K562 (cell line): ENCODE data around the gene DAO. TPM values are rescaled to one million over a fixed set of nuclear protein-coding genes. Genes with fewer than 3 reads are reported as not detected.

Source experiments
- ARID3B ChIP-seq: fragments of 250-450 bp; sonication (Bioruptor Pico); IDR thresholded peaks from 2 replicates; pipeline ENCODE4 v1.4.0; 2020; ENCODE audit warnings: borderline replicate concordance
- ATF1 ChIP-seq, 2 experiments: fragments of 450-650 bp in 1 of 2; IDR thresholded peaks; 2 replicates each; pipeline ENCODE4 v1.6.1; 2016; ENCODE audit warnings: missing compliant biosample characterization in 1 of 2, missing genetic modification characterization in 1 of 2
- C11orf30 ChIP-seq: fragments of 450-650 bp; IDR thresholded peaks from 2 replicates; pipeline ENCODE4 v1.6.1; 2016; ENCODE audit warnings: low read depth, mild to moderate bottlenecking
- CHD2 ChIP-seq: IDR thresholded peaks from 2 replicates; pipeline ENCODE4 v1.6.1; 2011; ENCODE audit warnings: low read depth, low read length
- FOXM1 ChIP-seq, 2 experiments: fragments of 450-650 bp in 1 of 2; sonication (generic) in 1 of 2; formaldehyde crosslinking in 1 of 2; IDR thresholded peaks; 2 replicates each; pipeline versions ENCODE4 v1.6.1 to v1.9.0; 2017 to 2022; ENCODE audit warnings: low read depth in 2 of 2, mild to moderate bottlenecking in 2 of 2, missing genetic modification reagents in 1 of 2, moderate library complexity in 1 of 2
- HNRNPL ChIP-seq: fragments of 200-400 bp; formaldehyde crosslinking; IDR thresholded peaks from 2 replicates; pipeline ENCODE4 v1.6.1; 2017; ENCODE audit warnings: low read depth, mild to moderate bottlenecking, low read length
- HSF4 ChIP-seq: fragments of 250-450 bp; sonication (Bioruptor Pico); IDR thresholded peaks from 2 replicates; pipeline ENCODE4 v2.1.2; 2022; ENCODE audit warnings: mild to moderate bottlenecking, moderate library complexity, borderline replicate concordance
- MTA2 ChIP-seq: fragments of 450-650 bp; IDR thresholded peaks from 2 replicates; pipeline ENCODE4 v1.6.1; 2016; ENCODE audit warnings: low read depth
- NFE2 ChIP-seq: IDR thresholded peaks from 2 replicates; pipeline ENCODE4 v1.6.1; 2014; ENCODE audit warnings: antibody characterized with exemption, low read depth
- STAT6 ChIP-seq: sonication (generic); formaldehyde crosslinking; IDR thresholded peaks from 2 replicates; pipeline ENCODE4 v1.8.1; 2023; ENCODE audit warnings: mild to moderate bottlenecking, missing genetic modification reagents
- TBL1XR1 ChIP-seq, 2 experiments: IDR thresholded peaks; 2 replicates each; pipeline ENCODE4 v1.6.1; 2012; ENCODE audit warnings: improper control_type of control experiment in 2 of 2, low read length in 2 of 2, mild to moderate bottlenecking in 1 of 2
- TCF3 ChIP-seq: sonication (generic); formaldehyde crosslinking; IDR thresholded peaks from 2 replicates; pipeline ENCODE4 v1.4.0; 2020; ENCODE audit warnings: mild to moderate bottlenecking, missing genetic modification reagents
- UBTF ChIP-seq, 2 experiments: IDR thresholded peaks; 2 replicates each; pipeline ENCODE4 v1.6.1; 2012; ENCODE audit warnings: improper control_type of control experiment in 2 of 2, low read depth in 2 of 2, low read length in 2 of 2, borderline replicate concordance in 1 of 2
- ZNF239 ChIP-seq: fragments of 250-450 bp; sonication (Bioruptor Pico); IDR thresholded peaks from 2 replicates; pipeline ENCODE4 v1.4.0; 2020; ENCODE audit warnings: mild to moderate bottlenecking
- polyA plus RNA-seq, 8 experiments: library from polyadenylated mRNA; depleted of rRNA in 4 of 8; stranded (reverse) in 5 of 8; unstranded in 3 of 8; fragments of >200 nt; fragmentation: Nextera tagmentation in 2 of 8; fragmentation: Illumina TruSeq in 1 of 8; extraction: Ambion mirVana in 2 of 8; extraction: Trizol in 1 of 8; gene quantifications; 2 replicates each; pipeline versions ENCODE4 v1.2.1 to v1.2.3, GENCODE V29; 2011 to 2014; ENCODE audit warnings: inconsistent platforms in 1 of 8, missing spikeins in 1 of 8
- total RNA-seq, 7 experiments: library from RNA; depleted of rRNA in 6 of 7; stranded (reverse); fragments of >200 nt in 6 of 7; fragmentation: Illumina TruSeq in 2 of 7; extraction: Trizol in 2 of 7; gene quantifications; 2 replicates each; pipeline versions ENCODE4 v1.2.1 to v1.2.3, GENCODE V29; 2011 to 2021; ENCODE audit warnings: low replicate concordance in 1 of 7
- TF ChIP-seq, protein P1 (sequence below): sonication (generic); formaldehyde crosslinking; IDR thresholded peaks from 2 replicates; pipeline ENCODE4 v1.5.0; 2020; ENCODE audit warnings: missing genetic modification reagents
- TF ChIP-seq, protein P2 (sequence below): IDR thresholded peaks from 2 replicates; pipeline ENCODE4 v1.6.1; 2011; ENCODE audit not compliant: insufficient read length; ENCODE audit errors: extremely low read depth
- TF ChIP-seq, protein P3 (sequence below): sonication (generic); formaldehyde crosslinking; IDR thresholded peaks from 2 replicates; pipeline ENCODE4 v1.8.1; 2022; ENCODE audit warnings: missing genetic modification reagents

DAO gene
- total and polyA plus RNA-seq, 9 of the 15 experiments (the other 6 are each of a cell fraction or from before 2014, with no cell fraction given), result not detected

- TF ChIP-seq ARID3B (CRISPR knock-in tag) (0 out of 2 replicates have a peak, but pooled peaks have one; percentile 15), ZNF239 (CRISPR knock-in tag) (no peak), MTA2 (no peak), HNRNPL (no peak), FOXM1 (IDR thresholded peaks at IDR 0.05; ENCODE audit: low read depth) (no peak), FOXM1 (CRISPR knock-in tag; IDR thresholded peaks at IDR 0.05; ENCODE audit: low read depth) (peak; percentile 77; the same call in 1 of the 2 replicates), CHD2 (no peak), TCF3 (CRISPR knock-in tag) (peak; percentile 68), STAT6 (no peak), TBL1XR1 (IDR thresholded peaks at IDR 0.05; ENCODE audit: low read length in 2 of 2) (no peak), ATF1 (CRISPR knock-in tag; IDR thresholded peaks at IDR 0.05) (no peak), ATF1 (tag; IDR thresholded peaks at IDR 0.05) (peak; percentile 25; the same call in 1 of the 2 replicates), C11orf30 (peak; percentile 31; the same call in 1 of the 2 replicates), NFE2 (peak; percentile 73), UBTF (IDR thresholded peaks at IDR 0.05; ENCODE audit: borderline replicate concordance in 1 of 2, low read depth in 2 of 2, low read length in 2 of 2) (no peak), HSF4 (CRISPR knock-in tag) (no peak)
- TF ChIP-seq, protein P1, sequence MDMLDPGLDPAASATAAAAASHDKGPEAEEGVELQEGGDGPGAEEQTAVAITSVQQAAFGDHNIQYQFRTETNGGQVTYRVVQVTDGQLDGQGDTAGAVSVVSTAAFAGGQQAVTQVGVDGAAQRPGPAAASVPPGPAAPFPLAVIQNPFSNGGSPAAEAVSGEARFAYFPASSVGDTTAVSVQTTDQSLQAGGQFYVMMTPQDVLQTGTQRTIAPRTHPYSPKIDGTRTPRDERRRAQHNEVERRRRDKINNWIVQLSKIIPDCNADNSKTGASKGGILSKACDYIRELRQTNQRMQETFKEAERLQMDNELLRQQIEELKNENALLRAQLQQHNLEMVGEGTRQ (CRISPR knock-in tag), result no peak
- TF ChIP-seq, protein P2, sequence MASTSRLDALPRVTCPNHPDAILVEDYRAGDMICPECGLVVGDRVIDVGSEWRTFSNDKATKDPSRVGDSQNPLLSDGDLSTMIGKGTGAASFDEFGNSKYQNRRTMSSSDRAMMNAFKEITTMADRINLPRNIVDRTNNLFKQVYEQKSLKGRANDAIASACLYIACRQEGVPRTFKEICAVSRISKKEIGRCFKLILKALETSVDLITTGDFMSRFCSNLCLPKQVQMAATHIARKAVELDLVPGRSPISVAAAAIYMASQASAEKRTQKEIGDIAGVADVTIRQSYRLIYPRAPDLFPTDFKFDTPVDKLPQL, result no peak
- TF ChIP-seq, protein P3, sequence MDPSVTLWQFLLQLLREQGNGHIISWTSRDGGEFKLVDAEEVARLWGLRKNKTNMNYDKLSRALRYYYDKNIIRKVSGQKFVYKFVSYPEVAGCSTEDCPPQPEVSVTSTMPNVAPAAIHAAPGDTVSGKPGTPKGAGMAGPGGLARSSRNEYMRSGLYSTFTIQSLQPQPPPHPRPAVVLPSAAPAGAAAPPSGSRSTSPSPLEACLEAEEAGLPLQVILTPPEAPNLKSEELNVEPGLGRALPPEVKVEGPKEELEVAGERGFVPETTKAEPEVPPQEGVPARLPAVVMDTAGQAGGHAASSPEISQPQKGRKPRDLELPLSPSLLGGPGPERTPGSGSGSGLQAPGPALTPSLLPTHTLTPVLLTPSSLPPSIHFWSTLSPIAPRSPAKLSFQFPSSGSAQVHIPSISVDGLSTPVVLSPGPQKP, result no peak
Observed at GRCh38 chr12:108856428-108857157, 23.3 kb upstream of the DAO start (continued).
